ENCODE results near the gene ZNF521.

The ZNF521 gene

GRCh38 chr18:25075783-25076182, 276.2 kb downstream of the ZNF521 start:
- no peak for DNase-seq (ENCODE audit: low read depth in 2 of 2)

DNA sequence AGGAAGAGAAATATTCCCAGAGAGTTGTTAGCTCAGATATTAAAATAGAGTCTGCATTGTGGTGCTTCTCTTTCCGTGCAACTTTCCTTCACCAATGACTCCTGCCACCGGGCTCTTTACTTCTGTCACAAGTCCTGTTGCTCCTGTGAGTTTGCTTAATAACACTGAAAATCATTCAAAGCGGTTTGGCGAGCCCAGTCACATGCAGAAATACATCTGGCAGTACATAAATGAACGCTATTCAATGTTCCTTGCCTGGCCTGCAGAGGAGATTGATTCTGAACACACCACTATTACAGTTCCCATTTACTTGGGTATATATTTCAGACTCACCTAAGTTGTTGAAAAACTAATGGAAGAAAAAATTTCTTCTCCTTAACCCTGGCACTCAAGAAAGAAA, 276.6 kb downstream of the ZNF521 start:
- DNase-seq (ENCODE audit: low read depth in 2 of 2), result no peak

GRCh38 chr18:25074925-25075324, 277.0 kb downstream of the ZNF521 start:
- DNase-seq (ENCODE audit: low read depth in 2 of 2), result no peak

GRCh38 chr18:25072205-25072604, 279.8 kb downstream of the ZNF521 start:
- DNase-seq (ENCODE audit: low read depth in 2 of 2), result no peak

DNA sequence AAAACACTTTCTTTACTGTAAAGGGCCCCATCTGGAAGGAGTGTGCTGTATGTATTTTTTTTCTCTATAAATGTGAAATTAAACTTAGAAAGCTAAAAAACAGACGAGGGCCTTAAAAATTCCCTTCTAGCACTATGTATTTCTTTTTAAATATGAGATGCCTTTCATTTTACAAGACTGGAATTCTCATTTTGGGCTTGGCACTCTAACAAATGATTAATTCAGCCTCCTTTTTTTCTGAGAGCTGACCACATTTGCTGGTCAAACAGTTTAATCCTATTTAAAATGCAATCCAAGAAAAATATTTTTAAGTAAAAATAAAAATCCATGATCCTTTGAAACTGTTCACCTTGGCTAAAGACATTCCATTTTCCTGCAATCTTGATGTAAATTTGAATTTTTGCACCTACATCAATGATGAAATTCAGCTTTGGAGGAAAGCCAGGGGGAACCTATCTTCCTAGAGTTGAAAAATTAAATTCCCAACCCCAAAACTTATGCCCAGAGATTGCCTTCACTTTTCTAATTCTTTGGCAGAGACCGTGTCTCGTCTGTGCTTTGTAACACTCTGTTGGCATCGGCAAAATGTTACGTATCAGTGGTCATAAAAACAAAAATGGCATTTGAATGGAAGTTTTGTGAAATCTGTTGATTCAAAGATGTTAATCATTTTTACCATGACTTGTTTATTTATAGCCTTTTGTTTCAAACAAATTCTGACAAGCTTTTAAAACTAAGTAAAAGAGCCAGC, 284.5 kb downstream of the ZNF521 start:
- DNase-seq (ENCODE audit: low read depth in 2 of 2), result no peak

DNA sequence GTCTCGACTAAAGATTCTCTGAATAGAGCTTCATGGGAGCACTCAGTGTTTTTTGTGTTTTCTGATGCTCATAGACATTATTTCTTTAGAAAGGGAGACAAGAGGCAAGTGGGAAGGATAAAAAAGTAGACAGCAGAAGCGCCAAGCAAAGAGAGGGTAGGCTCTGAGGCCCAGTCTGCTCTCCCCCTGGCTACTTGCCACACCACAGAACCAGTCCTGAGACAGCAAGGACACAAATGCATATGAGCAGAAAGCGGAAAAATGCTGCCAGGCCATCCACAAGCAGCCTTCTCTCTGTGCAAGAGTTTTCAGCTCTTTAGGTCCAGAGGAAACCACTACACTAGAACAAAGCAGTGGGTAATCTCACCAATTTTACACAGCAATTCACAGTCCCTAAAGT, 285.4 kb downstream of the ZNF521 start:
- DNase-seq (ENCODE audit: low read depth in 2 of 2), result no peak

GRCh38 chr18:25062720-25063119, 289.2 kb downstream of the ZNF521 start:
- DNase-seq (ENCODE audit: low read depth in 2 of 2), result no peak

DNA sequence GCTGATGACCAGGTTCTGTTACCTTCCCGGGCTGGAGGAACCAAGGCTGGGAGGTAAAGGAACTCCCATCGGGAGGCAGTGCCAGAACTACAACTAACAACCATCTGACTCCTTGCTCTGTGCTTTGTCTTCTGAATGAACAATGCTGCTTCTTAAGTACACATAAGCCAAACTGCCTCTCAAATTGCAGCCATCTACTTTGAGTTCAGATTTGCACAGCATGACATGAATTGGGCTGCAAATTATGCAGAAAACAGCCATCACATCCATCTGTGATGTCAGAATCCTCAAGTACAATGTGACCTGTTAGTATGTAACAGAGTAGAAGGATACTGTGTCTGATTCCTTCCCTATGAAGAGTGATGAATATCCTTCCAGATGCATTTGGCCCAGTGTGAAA, 290.6 kb downstream of the ZNF521 start:
- DNase-seq (ENCODE audit: low read depth in 2 of 2), result no peak

GRCh38 chr18:25058521-25058920, 293.4 kb downstream of the ZNF521 start:
- no peak for DNase-seq (ENCODE audit: low read depth in 2 of 2)

DNA sequence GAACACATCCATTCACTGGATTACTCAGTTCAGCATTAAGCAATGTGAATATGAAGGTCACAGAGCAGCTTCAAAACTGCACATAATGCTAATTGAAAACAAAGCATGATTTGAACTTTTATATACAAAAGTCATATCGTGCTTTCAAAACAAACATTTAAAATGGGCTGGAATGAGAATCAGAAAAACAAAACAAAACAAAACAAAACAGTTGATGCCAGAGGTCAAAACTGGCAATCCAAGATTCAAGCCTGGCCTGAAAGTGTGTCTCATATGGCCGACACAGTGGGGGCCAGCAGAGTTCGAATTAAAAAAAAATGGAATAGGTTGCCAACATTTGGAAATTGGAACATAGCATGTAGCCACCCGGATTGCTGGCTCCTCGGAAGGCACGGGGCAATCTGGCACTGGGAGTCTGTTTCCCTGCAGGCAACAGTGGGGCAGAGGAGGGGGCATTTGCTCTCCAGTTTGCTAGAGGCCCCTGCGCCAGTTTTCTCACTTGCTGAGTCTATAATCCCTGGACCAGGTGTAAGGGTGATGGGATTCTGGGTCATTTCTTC, 294.4 kb downstream of the ZNF521 start:
- DNase-seq (ENCODE audit: low read depth in 2 of 2), result no peak

DNA sequence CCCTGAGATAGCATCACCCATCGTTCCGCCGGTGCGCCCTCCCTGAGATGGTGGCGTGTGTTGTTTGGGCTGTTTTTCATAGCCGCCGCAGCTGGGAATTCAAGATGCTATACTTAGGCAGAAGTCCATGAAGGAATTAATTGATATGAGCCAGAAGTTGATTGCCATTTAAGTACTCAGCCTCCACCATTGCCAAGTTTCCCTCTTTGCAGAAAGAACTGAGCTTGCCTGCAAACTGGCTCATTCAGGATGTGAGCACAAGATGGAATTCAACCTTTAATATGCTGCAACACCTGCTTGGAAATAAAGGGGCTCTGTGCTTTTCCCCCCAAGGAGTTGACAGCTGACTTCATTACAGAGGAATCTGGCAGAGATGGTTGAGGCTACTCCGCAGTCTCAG, 295.5 kb downstream of the ZNF521 start:
- no peak for DNase-seq (ENCODE audit: low read depth in 2 of 2)

DNA sequence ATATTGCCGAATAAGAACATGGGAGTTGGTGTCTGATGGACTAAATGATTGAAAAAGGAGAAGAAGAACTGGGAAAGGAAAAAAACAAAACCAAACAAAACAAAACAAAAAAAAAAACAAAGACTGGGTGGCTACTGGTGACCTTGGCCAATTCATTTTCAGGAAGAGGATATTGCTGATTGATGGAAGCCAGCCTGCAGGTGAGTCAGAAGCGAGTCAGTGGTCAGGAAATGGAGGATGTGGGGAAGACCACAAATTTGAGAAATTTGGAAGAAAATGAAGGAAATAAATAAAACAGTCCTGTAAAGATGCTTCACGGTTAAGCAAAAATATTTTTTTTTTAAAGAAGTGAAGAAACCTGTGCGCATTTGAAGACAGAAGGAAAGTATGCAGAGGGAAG, 296.9 kb downstream of the ZNF521 start:
- no peak for DNase-seq (ENCODE audit: low read depth in 2 of 2)

GRCh38 chr18:25053466-25053865, 298.5 kb downstream of the ZNF521 start:
- no peak for DNase-seq (ENCODE audit: low read depth in 2 of 2)

DNA sequence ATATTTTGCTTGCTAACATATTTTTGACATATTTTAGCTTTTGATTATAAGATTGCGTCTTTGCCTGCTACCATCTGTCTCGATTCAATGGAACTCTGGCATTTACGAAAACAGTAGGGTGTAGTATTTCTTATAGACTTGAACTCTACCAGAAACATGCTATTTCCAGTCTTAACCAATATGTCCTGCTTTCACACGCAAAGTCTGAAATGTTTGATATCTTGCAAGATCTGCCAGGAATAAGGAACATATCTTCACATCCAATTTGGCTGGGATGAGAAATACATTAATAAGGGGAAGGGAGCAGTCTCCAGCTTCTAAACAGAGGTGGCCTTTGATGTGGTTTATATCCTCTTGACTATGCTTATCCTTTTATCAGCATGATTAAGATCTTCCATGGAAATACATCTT, 299.4 kb downstream of the ZNF521 start:
- DNase-seq (ENCODE audit: low read depth in 2 of 2), result no peak

GRCh38 chr18:25050605-25051004, 301.4 kb downstream of the ZNF521 start:
- no peak for DNase-seq (ENCODE audit: low read depth in 2 of 2)

DNA sequence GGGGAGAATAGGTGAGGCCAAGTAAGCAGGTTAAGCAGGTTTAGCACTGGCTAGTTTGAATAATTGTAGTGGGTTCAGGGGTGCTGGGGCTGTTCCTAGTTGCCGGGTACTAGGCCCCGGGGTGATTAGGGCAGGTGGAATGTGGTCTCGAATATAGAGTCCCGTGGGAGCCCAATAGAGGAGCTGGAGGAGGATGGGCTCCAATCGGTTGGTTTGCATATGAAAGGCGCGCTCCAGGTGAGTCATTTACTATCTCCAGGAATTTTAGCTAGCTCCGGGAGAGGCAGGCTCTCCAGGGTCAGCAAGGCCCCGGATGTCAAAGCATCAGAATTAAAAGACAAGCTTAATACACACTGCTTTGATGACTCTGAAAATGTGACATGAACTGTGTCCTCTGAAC, 304.0 kb downstream of the ZNF521 start:
- DNase-seq (ENCODE audit: low read depth in 2 of 2), result no peak

DNA sequence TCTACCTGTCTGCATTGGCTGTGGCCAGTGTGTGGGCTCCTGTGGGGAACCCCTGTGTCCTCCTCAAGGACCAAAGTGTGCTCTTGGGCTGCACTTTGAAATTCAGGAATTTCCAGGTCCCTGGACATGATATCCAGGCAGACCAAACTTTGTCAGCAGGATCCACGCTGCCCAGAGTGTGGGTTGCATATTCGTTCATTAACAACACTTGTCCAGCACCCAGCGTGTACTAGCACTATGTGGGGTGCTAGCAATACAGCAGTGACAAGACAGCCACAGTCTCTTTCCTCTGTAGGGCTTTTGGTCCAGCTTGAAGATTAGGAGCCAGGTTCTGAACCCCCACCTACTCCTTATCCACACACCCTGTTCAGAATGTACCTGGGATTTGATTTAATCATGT, 304.5 kb downstream of the ZNF521 start:
- no peak for DNase-seq (ENCODE audit: low read depth in 2 of 2)

- DNase-seq (ENCODE audit: low read depth in 2 of 2), result no peak
These were observed 307.3 kb downstream of the ZNF521 start for GRCh38 chr18:25044694-25045093.

GRCh38 chr18:25043104-25043503, 308.9 kb downstream of the ZNF521 start:
- no peak for DNase-seq (ENCODE audit: low read depth in 2 of 2)

DNA sequence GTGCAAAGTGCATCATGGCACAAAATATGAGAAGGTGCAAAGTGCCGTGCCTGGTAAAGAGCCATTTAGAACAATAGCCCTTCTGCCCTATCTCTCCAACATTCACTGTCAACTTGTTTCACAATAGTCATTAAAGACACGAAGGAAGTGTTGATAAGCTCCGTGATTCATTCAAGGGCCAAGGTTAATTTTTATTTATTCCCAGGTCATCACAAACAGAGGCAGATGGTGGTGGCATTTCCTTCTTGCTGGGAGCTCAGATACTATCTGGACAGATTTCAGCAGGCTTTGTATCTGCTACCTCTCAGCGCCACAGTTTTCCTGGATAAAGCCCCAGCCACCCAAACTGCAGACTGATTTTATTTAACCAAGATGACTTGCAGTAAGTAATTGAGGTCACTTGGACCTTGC, 309.3 kb downstream of the ZNF521 start:
- DNase-seq (ENCODE audit: low read depth in 2 of 2), result no peak

DNA sequence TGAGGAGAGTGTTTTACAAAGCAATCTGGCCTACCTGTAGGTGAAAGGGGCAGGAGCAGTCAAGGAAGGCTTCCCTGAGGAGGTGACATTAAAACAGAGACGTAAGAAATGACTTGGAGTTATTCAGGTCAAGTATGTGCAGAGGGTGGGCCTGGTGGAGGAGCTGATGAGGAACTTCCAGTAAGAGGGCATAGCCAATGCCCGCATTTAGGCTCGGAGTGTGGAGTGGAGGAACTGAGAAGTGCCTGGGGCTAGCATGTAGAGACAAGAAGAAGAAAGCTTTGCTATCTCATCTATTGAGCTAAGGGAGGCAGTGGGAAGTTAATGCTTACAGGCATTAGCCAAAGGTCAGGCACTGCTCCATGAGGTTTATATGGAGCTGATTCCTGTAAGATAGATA, 312.2 kb downstream of the ZNF521 start:
- DNase-seq (ENCODE audit: low read depth in 2 of 2), result no peak

DNA sequence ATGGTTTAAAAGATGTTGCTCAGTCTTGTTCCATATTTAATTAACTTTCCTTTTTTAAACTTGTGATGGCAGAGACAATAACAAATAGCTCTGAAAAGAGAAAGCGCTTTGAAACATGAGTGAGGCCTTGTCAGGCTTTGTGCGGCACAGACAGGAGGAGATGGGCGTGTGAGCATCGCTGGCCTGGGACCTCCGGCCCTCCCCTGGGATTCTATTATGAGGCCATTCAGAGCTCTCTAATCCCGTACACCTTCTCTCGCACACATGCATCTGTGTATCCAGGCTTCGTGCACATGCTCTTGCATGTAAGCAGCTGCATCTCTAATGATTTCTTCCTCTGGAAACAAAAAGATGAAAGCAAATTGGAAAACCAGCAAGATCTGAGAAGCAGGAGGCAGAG, 313.7 kb downstream of the ZNF521 start:
- no peak for DNase-seq (ENCODE audit: low read depth in 2 of 2)

DNA sequence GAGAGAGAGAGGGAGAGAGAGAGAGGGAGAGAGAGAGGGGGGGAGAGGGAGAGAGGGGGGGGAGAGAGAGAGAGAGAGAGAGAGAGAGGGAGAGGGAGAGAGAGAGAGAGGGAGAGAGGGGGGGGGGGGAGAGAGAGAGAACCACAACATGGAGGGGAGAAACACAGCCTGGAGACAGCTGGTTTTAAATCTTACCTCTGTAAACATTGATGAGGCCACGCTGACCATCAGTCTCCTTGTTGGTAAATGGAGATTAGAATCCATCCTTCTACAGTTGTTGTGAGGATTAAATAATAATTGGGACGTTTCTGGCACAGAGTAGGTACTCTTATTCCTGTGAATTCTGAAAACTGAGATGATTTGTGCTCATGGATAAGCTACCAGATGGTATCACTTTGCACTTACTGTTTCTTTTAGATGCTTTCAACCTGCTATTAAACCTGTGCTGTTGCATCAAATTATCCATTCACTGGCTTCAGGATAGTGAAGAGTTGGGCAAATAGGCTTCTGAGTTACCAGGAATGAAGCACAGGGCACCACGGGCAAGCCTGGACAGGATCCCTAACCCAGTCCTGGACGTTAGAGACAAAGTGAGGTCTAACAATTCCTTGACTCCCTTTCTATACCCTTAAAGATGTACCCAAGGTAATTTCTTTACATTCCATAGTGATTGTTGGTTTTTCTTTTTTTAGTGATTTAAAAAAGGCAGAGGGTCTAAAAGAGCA, 318.1 kb downstream of the ZNF521 start:
- no peak for DNase-seq (ENCODE audit: low read depth in 2 of 2)
